ENCODE results near the gene AMH. TPM values are rescaled to one million over a fixed set of nuclear protein-coding genes. Genes with fewer than 3 reads are reported as not detected.

AMH gene
- total and polyA plus RNA-seq, 2 of the 4 experiments (the other 2 are of a cell fraction): 0.86 TPM; not detected in 1

- Histone ChIP-seq H2BK15ac (ENCODE audit: low read depth, low read length) (peak overlapping the region; percentile 48; the same call in 1 of the 3 replicates), H3K4me2 (ENCODE audit: low read depth, low read length) (peak overlapping the region; percentile 64; the same call in 1 of the 2 replicates), H4K8ac (ENCODE audit: low read depth in 2 of 2, low read length in 2 of 2) (peak overlapping the region; percentile 56 to 95), H4K20me1 (ENCODE audit: insufficient read depth, low read length) (peaks cover 46% of the 10 kb centered on the region), H3K18ac (ENCODE audit: low read depth, low read length) (peak overlapping the region; percentile 54; the same call in 1 of the 2 replicates), H3K23ac (ENCODE audit: low read depth, low read length) (peak overlapping the region; percentile 56; the same call in 1 of the 2 replicates), H3K36me3 (ENCODE audit: control insufficient read depth, insufficient read depth, low read length) (peaks cover 19% of the 10 kb centered on the region), H2AK9ac (replicated peaks; ENCODE audit: low read depth, low read length, poor library complexity) (peak overlapping the region; percentile 88), H2AFZ (replicated peaks; ENCODE audit: low read length, poor library complexity) (peak overlapping the region; percentile 96), H3K79me1 (ENCODE audit: low read depth in 1 of 2, low read length in 2 of 2) (peaks cover under 1 to 29% of the 10 kb centered on the region in 2 experiments; a peak in 3 of 4 replicates), H3K9me1 (ENCODE audit: insufficient read depth, low read length) (no peaks in the 10 kb centered on the region; the same call in 1 of the 2 replicates), H2BK20ac (ENCODE audit: low read depth, low read length) (no peak overlapping the region), H3K14ac (replicated peaks; ENCODE audit: low read depth, low read length) (peak overlapping the region; percentile 93), H3K4ac (ENCODE audit: low read depth, low read length) (peak overlapping the region; percentile 84), H2AK5ac (ENCODE audit: low read depth, low read length) (peak overlapping the region; percentile 73; the same call in 1 of the 2 replicates), H4K5ac (ENCODE audit: low read depth, low read length) (peak overlapping the region; percentile 91), H3K4me3 (ENCODE audit: insufficient read depth, low read depth, low read length) (peak overlapping the region; percentile 72), H3K27me3 (ENCODE audit: control insufficient read depth, insufficient read depth, low read length) (no peaks in the 10 kb centered on the region), H4K91ac (ENCODE audit: insufficient read depth, low read depth, low read length) (peak overlapping the region; percentile 52; the same call in 1 of the 2 replicates), H3K9me3 (ENCODE audit: control insufficient read depth, insufficient read depth, low read length) (no peaks in the 10 kb centered on the region), H3K56ac (ENCODE audit: extremely low read depth, insufficient read depth, low read length) (no peak overlapping the region; the same call in 1 of the 2 replicates), H2BK120ac (ENCODE audit: low read depth, low read length) (no peak overlapping the region), H3K27ac (ENCODE audit: insufficient read depth, low read length) (peak overlapping the region; percentile 69), H2BK5ac (ENCODE audit: low read depth, low read length, poor library complexity, severe bottlenecking) (peak overlapping the region; percentile 59), H3K4me1 (ENCODE audit: control insufficient read depth, insufficient read depth, low read length) (peaks cover 14% of the 10 kb centered on the region), H3K9ac (ENCODE audit: low read depth, low read length) (peak overlapping the region; percentile 57; the same call in 1 of the 2 replicates)
- TF ChIP-seq MAZ (IDR thresholded peaks at IDR 0.05; ENCODE audit: borderline replicate concordance, low read depth, low read length) (no peak), CEBPB (IDR thresholded peaks at IDR 0.05; ENCODE audit: low read depth, low read length) (no peak), SMC3 (IDR thresholded peaks at IDR 0.05; ENCODE audit: low read depth, low read length) (no peak), RFX5 (IDR thresholded peaks at IDR 0.05; ENCODE audit: low read depth, low read length) (no peak), POLR2A (IDR thresholded peaks at IDR 0.05; ENCODE audit: low read depth, low read length) (no peak), CHD1 (IDR thresholded peaks at IDR 0.05; ENCODE audit: low read depth, low read length) (no peak), MAFK (IDR thresholded peaks at IDR 0.05; ENCODE audit: low read depth, low read length) (no peak), FOS (IDR thresholded peaks at IDR 0.05; ENCODE audit: low read depth, low read length) (no peak), BHLHE40 (IDR thresholded peaks at IDR 0.05; ENCODE audit: low read depth, low read length) (no peak), USF2 (IDR thresholded peaks at IDR 0.05; ENCODE audit: low read depth, low read length) (no peak), RCOR1 (IDR thresholded peaks at IDR 0.05; ENCODE audit: insufficient replicate concordance, low read length) (no peak), MXI1 (IDR thresholded peaks at IDR 0.05; ENCODE audit: borderline replicate concordance, low read depth, low read length) (no peak), NFE2L2 (IDR thresholded peaks at IDR 0.05; ENCODE audit: low read depth, low read length) (no peak), RAD21 (IDR thresholded peaks at IDR 0.05; ENCODE audit: low read length) (no peak)
- TF ChIP-seq, protein P1, sequence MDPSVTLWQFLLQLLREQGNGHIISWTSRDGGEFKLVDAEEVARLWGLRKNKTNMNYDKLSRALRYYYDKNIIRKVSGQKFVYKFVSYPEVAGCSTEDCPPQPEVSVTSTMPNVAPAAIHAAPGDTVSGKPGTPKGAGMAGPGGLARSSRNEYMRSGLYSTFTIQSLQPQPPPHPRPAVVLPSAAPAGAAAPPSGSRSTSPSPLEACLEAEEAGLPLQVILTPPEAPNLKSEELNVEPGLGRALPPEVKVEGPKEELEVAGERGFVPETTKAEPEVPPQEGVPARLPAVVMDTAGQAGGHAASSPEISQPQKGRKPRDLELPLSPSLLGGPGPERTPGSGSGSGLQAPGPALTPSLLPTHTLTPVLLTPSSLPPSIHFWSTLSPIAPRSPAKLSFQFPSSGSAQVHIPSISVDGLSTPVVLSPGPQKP (IDR thresholded peaks at IDR 0.05; ENCODE audit: borderline replicate concordance, low read depth, low read length): no peak
- TF ChIP-seq, protein P2, sequence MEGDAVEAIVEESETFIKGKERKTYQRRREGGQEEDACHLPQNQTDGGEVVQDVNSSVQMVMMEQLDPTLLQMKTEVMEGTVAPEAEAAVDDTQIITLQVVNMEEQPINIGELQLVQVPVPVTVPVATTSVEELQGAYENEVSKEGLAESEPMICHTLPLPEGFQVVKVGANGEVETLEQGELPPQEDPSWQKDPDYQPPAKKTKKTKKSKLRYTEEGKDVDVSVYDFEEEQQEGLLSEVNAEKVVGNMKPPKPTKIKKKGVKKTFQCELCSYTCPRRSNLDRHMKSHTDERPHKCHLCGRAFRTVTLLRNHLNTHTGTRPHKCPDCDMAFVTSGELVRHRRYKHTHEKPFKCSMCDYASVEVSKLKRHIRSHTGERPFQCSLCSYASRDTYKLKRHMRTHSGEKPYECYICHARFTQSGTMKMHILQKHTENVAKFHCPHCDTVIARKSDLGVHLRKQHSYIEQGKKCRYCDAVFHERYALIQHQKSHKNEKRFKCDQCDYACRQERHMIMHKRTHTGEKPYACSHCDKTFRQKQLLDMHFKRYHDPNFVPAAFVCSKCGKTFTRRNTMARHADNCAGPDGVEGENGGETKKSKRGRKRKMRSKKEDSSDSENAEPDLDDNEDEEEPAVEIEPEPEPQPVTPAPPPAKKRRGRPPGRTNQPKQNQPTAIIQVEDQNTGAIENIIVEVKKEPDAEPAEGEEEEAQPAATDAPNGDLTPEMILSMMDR (conservative IDR thresholded peaks at IDR 0.05; ENCODE audit: low read depth, low read length): no peak
- dilution Hi-C loops (cut with HindIII; ENCODE audit: low sequenced_read_pairs, unreplicated experiment) (no loop called here), intact Hi-C loops (cut with micrococcal nuclease) (no loop called here), in situ Hi-C loops (cut with MboI; ENCODE audit: low sequenced_read_pairs) (no loop called here)
- ChIA-PET POLR2A (ENCODE audit: unreplicated experiment) (no interaction called here), CTCF (no interaction called here)
- 0% methylated on average over 15 of the region's 19 CpGs; no CpG with 5 or more reads in 1 of the 2 experiments for WGBS, 2 experiments (ENCODE audit: extremely low coverage in 2 of 2, insufficient read length in 1 of 2)
- DNase-seq (no peak), ATAC-seq (ENCODE audit: low read depth) (no peak)
- BruUV-seq (replicated peaks): no TSS peak
Observed at GRCh38 chr19:2268861-2269243, 19.7 kb downstream of the AMH start.

All from IMR-90 (cell line).